COLO829 (cell line): ENCODE measurements around the gene CCDC32.

Experiments used
- DNase-seq: peaks from one replicate; pipeline ENCODE4 v3.0.0; 2012; ENCODE audit warnings: low spot score

The CCDC32 gene

GRCh38 chr15:40565333-40566238, 744 bp upstream of the CCDC32 start:
- no peak for DNase-seq

- DNase-seq: no peak
Observed at GRCh38 chr15:40563426-40563825, 1.4 kb downstream of the CCDC32 start.

GRCh38 chr15:40562691-40563090, 2.2 kb downstream of the CCDC32 start:
- DNase-seq: no peak

- no peak for DNase-seq
Observed at GRCh38 chr15:40558952-40559742, 5.7 kb downstream of the CCDC32 start.

GRCh38 chr15:40555876-40556275, 9.0 kb downstream of the CCDC32 start:
- DNase-seq: no peak

GRCh38 chr15:40554161-40554525, 10.7 kb downstream of the CCDC32 start:
- DNase-seq: no peak

GRCh38 chr15:40550341-40551037, 14.4 kb downstream of the CCDC32 start:
- DNase-seq: no peak

GRCh38 chr15:40549894-40550293, 14.9 kb downstream of the CCDC32 start:
- DNase-seq: no peak

GRCh38 chr15:40548610-40549009, 16.2 kb downstream of the CCDC32 start:
- DNase-seq: no peak

- DNase-seq: no peak
Observed at GRCh38 chr15:40545457-40545856, 19.4 kb downstream of the CCDC32 start.

- DNase-seq: no peak
Observed at GRCh38 chr15:40543631-40544294, 21.1 kb downstream of the CCDC32 start.

- DNase-seq: no peak
Observed at GRCh38 chr15:40543082-40543481, 21.8 kb downstream of the CCDC32 start.

GRCh38 chr15:40538976-40539375, 25.9 kb downstream of the CCDC32 start:
- DNase-seq: no peak

GRCh38 chr15:40536501-40536900, 28.3 kb downstream of the CCDC32 start:
- no peak for DNase-seq

GRCh38 chr15:40534371-40534770, 30.5 kb downstream of the CCDC32 start:
- DNase-seq: no peak

- DNase-seq: no peak
Observed at GRCh38 chr15:40533763-40534364, 31.0 kb downstream of the CCDC32 start.

- no peak for DNase-seq
Observed at GRCh38 chr15:40528801-40529200, 36.0 kb downstream of the CCDC32 start.

GRCh38 chr15:40525855-40526254, 39.0 kb downstream of the CCDC32 start:
- DNase-seq: no peak

GRCh38 chr15:40523611-40524010, 41.2 kb downstream of the CCDC32 start:
- no peak for DNase-seq

- DNase-seq: no peak
Observed at GRCh38 chr15:40516322-40516721, 48.5 kb downstream of the CCDC32 start.

GRCh38 chr15:40513609-40514008, 51.2 kb downstream of the CCDC32 start:
- DNase-seq: no peak

- no peak for DNase-seq
Observed at GRCh38 chr15:40512440-40512839, 52.4 kb downstream of the CCDC32 start.
